NCI-H2107 treated with DMSO at 0.1 percent for 48 hours (cell line): ENCODE data around the gene SEMA4D.

Source experiments
- DNase-seq: peaks from one replicate; lab custom pipeline; 2025; ENCODE audit not compliant: unreplicated experiment; lab: John Stamatoyannopoulos, UW

Gene SEMA4D

DNA sequence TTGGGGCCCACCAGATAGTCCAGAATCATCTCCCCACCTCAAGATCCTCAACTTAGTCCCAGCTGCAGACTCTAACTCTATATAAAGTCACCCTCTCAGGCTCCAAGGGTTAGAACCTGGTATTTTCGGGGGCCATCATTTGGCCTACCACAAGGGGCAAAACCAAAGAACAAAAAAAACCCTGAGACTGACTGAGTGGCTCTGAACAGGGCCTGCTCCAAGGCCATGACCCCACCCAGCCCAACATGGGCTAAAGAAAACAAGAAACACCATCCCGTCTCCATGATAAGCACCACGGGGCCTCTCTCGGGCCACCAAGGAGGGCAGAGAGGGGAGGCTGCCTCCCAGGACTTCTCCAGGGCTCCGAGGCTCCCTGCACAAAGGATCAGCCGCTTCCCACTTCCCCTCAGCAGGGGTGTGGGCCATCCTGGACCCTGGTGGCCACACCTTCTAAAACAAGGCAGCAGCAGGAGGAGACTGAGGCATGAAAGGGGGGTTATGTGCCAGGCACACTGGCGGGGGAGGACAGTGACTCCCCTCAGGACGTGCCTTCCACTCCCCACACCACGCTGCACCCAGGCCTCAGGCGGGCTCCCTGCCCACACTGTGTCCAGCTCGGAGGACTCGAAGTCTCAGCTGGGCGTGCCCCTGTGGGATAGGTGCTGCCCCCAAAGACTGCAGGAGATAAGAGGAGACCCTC is 51.5 kb downstream of the SEMA4D start:
- no peak for DNase-seq

GRCh38 chr9:89445801-89446251 is 52.1 kb downstream of the SEMA4D start:
- DNase-seq: no peak

DNA sequence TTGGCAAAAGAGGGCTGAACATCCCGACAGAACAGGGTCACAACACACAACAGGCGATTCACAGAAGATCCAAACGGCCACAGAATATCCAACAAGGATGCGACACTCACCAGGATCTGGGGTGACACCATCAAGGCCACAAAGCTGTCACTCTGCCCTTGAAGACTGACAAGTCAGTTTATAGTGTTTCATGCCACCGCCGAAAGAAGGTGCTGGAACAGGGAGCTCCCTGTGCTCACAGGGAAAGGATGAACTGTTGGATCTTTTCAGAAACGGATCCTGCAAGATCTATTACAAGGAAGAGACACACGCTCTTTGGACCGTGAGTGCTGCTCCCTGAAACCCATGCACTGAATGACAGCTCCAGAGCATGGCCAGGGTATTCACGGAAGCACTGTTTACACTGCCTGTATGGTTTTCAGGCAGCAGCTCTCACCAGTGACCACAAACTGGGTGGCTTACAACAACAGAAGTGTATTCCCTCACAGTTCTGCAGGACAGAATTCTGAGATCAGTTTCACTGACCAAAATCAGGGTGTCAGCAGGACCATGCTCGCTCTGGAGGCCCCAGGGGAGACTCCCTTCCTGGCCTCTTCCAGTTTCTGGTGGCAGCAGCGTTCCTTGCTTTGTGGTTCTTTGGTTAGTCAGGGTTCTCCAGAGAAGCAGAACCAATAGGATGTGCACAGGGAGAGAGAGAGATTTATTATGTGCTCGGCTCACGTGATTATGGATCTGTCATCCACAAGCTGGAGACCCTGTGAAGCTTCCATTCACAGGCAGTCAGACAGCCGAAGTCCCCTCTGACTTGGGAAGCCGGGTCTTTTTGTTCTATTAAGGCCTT is 52.8 kb downstream of the SEMA4D start:
- DNase-seq: no peak

DNA sequence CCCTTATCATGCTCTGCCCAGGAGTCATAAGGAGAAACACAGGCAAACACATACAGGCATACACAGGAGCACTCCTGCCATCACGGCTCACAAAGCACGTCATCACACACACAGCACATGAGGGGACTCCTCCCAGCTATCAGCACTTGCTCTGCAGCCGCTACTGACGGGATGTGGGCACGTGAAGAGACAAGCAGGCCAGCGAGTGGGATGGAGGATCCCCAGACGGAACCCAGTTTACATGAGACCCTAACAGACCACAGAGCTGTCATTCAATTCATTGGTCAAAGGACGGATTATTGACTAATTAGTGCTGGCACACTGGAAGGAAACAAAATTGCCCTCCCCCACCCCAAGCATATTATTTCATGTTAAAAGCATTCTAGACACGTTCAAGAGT is 53.6 kb downstream of the SEMA4D start:
- no peak for DNase-seq

DNA sequence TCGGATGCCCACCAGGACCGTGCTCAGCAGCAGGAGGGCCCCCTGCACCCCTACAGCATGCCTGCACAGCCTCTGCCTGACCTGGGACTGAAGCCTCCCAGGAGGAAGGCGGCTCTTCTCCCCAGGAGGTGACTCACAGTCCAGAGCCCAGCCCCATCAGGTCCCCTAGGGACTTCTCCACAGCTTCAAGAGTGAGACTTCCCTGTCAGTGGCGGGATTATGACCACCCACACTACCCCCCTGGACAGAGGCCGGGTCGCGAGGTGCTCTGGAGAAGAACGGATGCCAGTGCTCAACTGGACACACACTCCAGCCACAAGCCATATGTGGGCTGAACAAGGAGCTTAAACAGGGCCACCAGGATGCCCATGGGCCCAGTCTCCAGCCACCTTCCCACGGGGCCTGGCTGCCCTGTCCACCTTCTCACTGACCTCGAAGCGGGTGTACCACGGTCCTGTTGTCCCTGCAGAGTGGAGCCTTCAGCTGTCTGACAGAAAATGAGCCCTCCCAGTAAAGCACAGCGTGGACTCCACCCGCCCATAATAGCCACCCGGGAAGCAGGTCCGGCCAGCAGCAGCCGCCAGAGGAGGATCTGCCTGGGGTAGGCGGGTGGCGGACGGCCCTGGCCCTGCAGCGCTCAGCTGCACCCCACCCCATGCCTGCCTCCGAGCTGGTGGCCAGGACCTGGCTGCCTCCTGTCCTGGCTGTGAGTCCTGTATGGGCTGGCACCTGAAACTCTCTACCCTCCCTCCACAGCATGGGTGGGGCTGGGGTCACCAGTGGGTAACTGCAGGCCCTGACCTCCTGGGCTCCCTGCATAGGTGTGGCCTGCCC is 54.7 kb downstream of the SEMA4D start:
- no peak for DNase-seq

DNA sequence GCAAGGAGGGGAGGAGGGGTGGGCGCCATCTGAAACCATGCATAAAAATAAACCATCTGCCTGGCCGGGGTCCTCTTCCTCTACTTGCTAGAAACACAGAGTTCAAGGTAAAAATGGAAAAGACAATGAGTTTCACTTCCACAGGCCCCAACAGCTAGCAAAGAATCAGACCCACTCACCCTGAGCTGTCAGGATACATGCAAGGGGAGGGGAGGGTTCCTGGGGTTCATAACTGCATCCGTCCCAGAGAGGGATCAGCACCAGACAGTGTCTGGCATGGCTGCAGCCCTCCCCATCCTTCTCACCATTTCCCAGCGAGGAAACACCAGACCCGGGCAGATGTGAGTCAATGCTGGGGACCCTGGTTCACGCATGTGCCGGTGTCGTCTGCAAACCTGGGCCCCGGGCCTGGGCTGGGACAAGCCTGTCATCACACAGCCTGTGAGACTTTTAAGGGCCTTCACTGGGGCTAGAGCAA is 55.4 kb downstream of the SEMA4D start:
- no peak for DNase-seq

GRCh38 chr9:89441986-89442385 is 55.9 kb downstream of the SEMA4D start:
- DNase-seq: no peak

- DNase-seq: no peak
Measured at GRCh38 chr9:89441655-89441970, 56.3 kb downstream of the SEMA4D start.

DNA sequence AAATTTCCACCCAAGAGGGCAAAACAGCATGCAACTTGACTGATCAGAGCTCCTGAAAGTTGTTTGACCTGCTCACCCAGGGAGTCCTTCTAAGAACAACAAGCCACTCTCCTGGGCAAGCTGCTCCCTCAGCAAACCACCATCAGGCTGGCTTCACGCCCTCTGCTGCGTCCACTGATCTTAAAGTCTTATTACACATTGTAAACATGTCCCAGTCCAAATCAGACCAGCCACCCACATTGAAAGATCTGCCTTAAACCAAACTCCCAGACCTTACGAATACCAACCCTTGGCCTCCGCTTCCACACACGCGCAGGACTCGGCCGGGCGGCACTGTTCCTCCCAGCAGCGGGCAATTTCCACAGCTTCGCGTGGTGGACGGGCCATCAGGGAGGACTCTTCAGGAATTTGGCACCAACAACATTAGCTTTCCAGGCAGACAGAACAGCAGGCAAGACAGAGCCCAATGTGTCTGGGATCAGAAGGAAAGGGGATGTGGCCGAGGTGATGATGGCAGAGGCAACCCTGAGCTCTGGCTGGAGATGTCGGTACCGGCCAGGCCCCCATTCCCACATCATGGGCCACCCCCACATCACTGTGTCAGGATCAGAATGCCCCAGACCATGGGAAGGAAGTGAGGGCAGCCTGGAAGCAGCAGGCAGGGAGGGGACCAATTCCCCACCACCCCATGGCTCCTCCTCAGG is 56.8 kb downstream of the SEMA4D start:
- no peak for DNase-seq

DNA sequence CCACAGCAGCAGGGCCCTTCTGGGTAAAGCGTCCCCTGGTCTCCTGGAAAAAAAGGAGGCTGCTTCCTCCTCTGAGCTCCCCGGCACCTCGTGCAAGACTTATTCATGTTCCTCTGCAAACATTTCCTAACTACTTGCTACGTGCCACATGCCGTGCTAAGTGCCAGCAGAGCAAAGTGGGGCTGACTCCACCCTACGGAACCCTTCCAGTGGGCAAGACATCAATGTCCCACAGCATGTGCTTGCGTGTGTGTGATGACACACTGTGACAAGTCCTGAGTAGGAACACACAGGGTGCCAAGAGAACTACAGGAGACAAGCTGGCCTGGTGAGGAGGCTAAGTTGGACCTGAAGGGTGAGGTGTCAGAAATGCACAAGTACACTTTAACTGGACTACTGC is 57.4 kb downstream of the SEMA4D start:
- DNase-seq: no peak

DNA sequence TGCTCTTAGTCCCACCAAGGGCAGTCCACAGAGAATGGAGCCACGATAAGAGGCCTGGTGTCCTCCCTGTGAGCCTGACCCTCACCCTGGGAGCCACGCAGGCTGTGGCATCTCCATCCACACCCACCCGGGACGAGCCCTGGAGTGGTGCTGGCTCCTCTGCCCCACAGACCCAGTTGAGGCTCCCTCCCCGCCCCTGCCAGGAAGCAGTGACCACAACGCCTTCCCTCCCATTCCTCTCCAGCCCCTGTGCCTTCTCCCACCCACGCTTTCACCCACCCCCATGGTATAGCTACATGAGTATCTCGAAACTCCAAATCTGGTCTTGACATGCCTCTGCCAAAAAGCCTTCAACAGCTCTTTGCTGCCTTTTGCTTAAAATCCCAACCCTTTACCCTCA is 57.9 kb downstream of the SEMA4D start:
- no peak for DNase-seq

- DNase-seq: no peak
Measured at GRCh38 chr9:89439571-89439970, 58.3 kb downstream of the SEMA4D start.

DNA sequence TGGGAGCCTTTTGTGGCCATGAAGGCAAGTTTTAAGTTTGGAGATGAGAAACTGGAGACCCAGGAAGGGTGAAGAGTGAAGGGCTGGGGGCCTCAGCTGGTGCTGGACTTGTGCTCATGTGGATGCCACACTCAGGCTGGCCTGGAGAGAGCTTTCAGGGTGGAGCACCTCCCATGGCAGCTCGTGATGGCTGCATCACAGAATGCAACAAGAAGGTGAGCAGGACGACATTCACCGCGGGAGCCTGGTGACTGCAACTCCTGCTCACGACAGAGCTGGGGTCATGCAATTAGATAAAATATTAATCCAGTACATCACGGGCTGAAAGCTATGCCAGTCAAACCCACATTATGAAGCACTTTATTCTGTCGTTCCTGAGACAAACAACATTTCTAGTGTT is 59.7 kb downstream of the SEMA4D start:
- no peak for DNase-seq

- no peak for DNase-seq
Measured at GRCh38 chr9:89437772-89438171, 60.1 kb downstream of the SEMA4D start.

GRCh38 chr9:89436963-89437625 is 60.8 kb downstream of the SEMA4D start:
- DNase-seq: peak; percentile 82

- no peak for DNase-seq
Measured at GRCh38 chr9:89436326-89436725, 61.6 kb downstream of the SEMA4D start.

- no peak for DNase-seq
Measured at GRCh38 chr9:89435071-89435823, 62.7 kb downstream of the SEMA4D start.

DNA sequence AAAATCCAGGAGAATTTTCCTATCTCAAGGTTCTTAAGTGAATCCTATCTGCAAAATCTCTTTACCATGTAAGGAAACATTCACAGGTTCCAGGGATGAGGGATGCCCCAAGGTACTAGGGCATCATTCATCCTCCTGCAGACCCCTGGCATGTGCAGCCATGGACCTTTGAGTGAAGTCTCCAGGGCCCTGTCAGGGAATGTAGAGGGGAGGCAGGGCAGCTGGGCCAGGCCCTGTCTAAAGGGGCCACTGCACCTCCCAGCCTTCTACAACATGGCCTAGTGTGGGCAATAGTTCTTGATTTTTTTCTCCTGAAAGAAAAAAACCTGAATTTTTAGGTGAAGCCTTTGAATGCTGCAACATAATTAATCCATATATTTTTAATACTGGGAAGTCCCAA is 63.3 kb downstream of the SEMA4D start:
- no peak for DNase-seq

- DNase-seq: no peak
Measured at GRCh38 chr9:89433826-89434225, 64.1 kb downstream of the SEMA4D start.
